ENCODE results near the gene NIPAL1. TPM values are rescaled to one million over a fixed set of nuclear protein-coding genes. Genes with fewer than 3 reads are reported as not detected.

Gene NIPAL1
- total RNA-seq, 4 donors from 2014 or later, result 0.22 to 2.0 (median 0.33) TPM; not detected in 1

GRCh38 chr4:48037117-48037462 lies 20.5 kb downstream of the NIPAL1 start:
- no peak for TF ChIP-seq CTCF (IDR thresholded peaks at IDR 0.05; ENCODE audit: low read depth)

- no peak for TF ChIP-seq CTCF (IDR thresholded peaks at IDR 0.05; ENCODE audit: low read depth)
Observed at GRCh38 chr4:48038666-48039065, 22.1 kb downstream of the NIPAL1 start.

GRCh38 chr4:48039561-48039960 lies 23.0 kb downstream of the NIPAL1 start:
- TF ChIP-seq CTCF (IDR thresholded peaks at IDR 0.05; ENCODE audit: low read depth), result no peak

- TF ChIP-seq CTCF (IDR thresholded peaks at IDR 0.05; ENCODE audit: low read depth), result no peak
Observed at GRCh38 chr4:48041535-48042137, 25.1 kb downstream of the NIPAL1 start.

- TF ChIP-seq CTCF (IDR thresholded peaks at IDR 0.05; ENCODE audit: low read depth), result no peak
Observed at GRCh38 chr4:48042979-48043461, 26.4 kb downstream of the NIPAL1 start.

GRCh38 chr4:48043504-48043903 lies 26.9 kb downstream of the NIPAL1 start:
- no peak for TF ChIP-seq CTCF (IDR thresholded peaks at IDR 0.05; ENCODE audit: low read depth)

- TF ChIP-seq CTCF (IDR thresholded peaks at IDR 0.05; ENCODE audit: low read depth), result no peak
Observed at GRCh38 chr4:48044298-48044697, 27.7 kb downstream of the NIPAL1 start.

Data from subcutaneous adipose tissue (tissue), 4 donors.